SK-N-SH treated with all-trans-retinoic acid at 6 μM for 48 hours (cell line): ENCODE measurements around the gene MCCC2.

Source experiments
- ATAC-seq: fragments of 200-7000 bp; cut with Tn5 transposase; 3 replicates; pipeline ENCODE4 v1.9.1; 2020; ENCODE audit warnings: mild to moderate bottlenecking, moderate library complexity
- BACH2 ChIP-seq: fragments of 250-450 bp; sonication (Bioruptor Pico); IDR thresholded peaks from 2 replicates; pipeline ENCODE4 v1.9.0; 2021; ENCODE audit warnings: mild to moderate bottlenecking, borderline replicate concordance
- CREB5 ChIP-seq: fragments of 250-450 bp; sonication (Bioruptor Pico); IDR thresholded peaks from 2 replicates; pipeline ENCODE4 v1.5.1; 2020; ENCODE audit warnings: low read depth, mild to moderate bottlenecking, moderate library complexity
- CSDC2 ChIP-seq: fragments of 250-450 bp; sonication (Bioruptor Pico); IDR thresholded peaks from 2 replicates; pipeline ENCODE4 v1.5.0; 2020; ENCODE audit warnings: mild to moderate bottlenecking, moderate library complexity
- CSRNP3 ChIP-seq: fragments of 250-450 bp; sonication (Bioruptor Pico); IDR thresholded peaks from 2 replicates; pipeline ENCODE4 v1.5.1; 2021; ENCODE audit warnings: mild to moderate bottlenecking, moderate library complexity
- ESRRG ChIP-seq: fragments of 250-450 bp; sonication (Bioruptor Pico); IDR thresholded peaks from 2 replicates; pipeline ENCODE4 v1.6.1; 2021; ENCODE audit warnings: mild to moderate bottlenecking
- GLIS3 ChIP-seq: fragments of 250-450 bp; sonication (Bioruptor Pico); IDR thresholded peaks from 2 replicates; pipeline ENCODE4 v1.5.0; 2020; ENCODE audit warnings: mild to moderate bottlenecking, moderate library complexity
- ISL1 ChIP-seq: fragments of 250-450 bp; sonication (Bioruptor Pico); IDR thresholded peaks from 2 replicates; pipeline ENCODE4 v2.1.2; 2022; ENCODE audit warnings: mild to moderate bottlenecking, moderate library complexity
- OSR1 ChIP-seq: fragments of 250-450 bp; sonication (Bioruptor Pico); IDR thresholded peaks from 2 replicates; pipeline ENCODE4 v1.8.0; 2022; ENCODE audit warnings: moderate library complexity, mild to moderate bottlenecking, inconsistent platforms
- PATZ1 ChIP-seq: fragments of 250-450 bp; sonication (Bioruptor Pico); IDR thresholded peaks from 2 replicates; pipeline ENCODE4 v1.8.0; 2020; ENCODE audit warnings: mild to moderate bottlenecking, moderate library complexity, borderline replicate concordance
- PPARA ChIP-seq: fragments of 250-450 bp; sonication (Bioruptor Pico); IDR thresholded peaks from 2 replicates; pipeline ENCODE4 v1.5.0; 2020; ENCODE audit warnings: mild to moderate bottlenecking, borderline replicate concordance
- RARB ChIP-seq: fragments of 250-450 bp; sonication (Bioruptor Pico); IDR thresholded peaks from 2 replicates; pipeline ENCODE4 v1.8.0; 2021; ENCODE audit warnings: mild to moderate bottlenecking, moderate library complexity
- SNAI2 ChIP-seq: fragments of 250-450 bp; sonication (Bioruptor Pico); IDR thresholded peaks from 2 replicates; pipeline ENCODE4 v1.5.0; 2020; ENCODE audit warnings: mild to moderate bottlenecking, moderate library complexity
- TCF4 ChIP-seq: fragments of 250-450 bp; sonication (Bioruptor Pico); IDR thresholded peaks from 2 replicates; pipeline ENCODE4 v1.8.0; 2021; ENCODE audit warnings: mild to moderate bottlenecking, moderate library complexity, borderline replicate concordance
- TOX ChIP-seq: fragments of 250-450 bp; sonication (Bioruptor Pico); IDR thresholded peaks from 2 replicates; pipeline ENCODE4 v1.8.0; 2021; ENCODE audit warnings: mild to moderate bottlenecking, moderate library complexity, borderline replicate concordance
- ZC3H10 ChIP-seq: fragments of 250-450 bp; sonication (Bioruptor Pico); IDR thresholded peaks from 2 replicates; pipeline ENCODE4 v1.5.1; 2021; ENCODE audit warnings: mild to moderate bottlenecking, moderate library complexity
- ZFP3 ChIP-seq: fragments of 250-450 bp; sonication (Bioruptor Pico); IDR thresholded peaks from 2 replicates; pipeline ENCODE4 v1.5.0; 2020; ENCODE audit warnings: mild to moderate bottlenecking, moderate library complexity
- ZFP30 ChIP-seq: fragments of 450-650 bp; formaldehyde crosslinking; IDR thresholded peaks from 2 replicates; pipeline ENCODE4 v1.5.0; 2022; ENCODE audit warnings: mild to moderate bottlenecking, moderate library complexity
- ZNF70 ChIP-seq: fragments of 450-650 bp; formaldehyde crosslinking; IDR thresholded peaks from 2 replicates; pipeline ENCODE4 v1.5.0; 2020; ENCODE audit warnings: mild to moderate bottlenecking, moderate library complexity
- ZNF8 ChIP-seq: fragments of 450-650 bp; formaldehyde crosslinking; IDR thresholded peaks from 2 replicates; pipeline ENCODE4 v1.5.0; 2020; ENCODE audit warnings: mild to moderate bottlenecking, moderate library complexity
- TF ChIP-seq, protein P1 (sequence below): fragments of 250-450 bp; sonication (Bioruptor Pico); IDR thresholded peaks from 2 replicates; pipeline ENCODE4 v1.8.0; 2021; ENCODE audit warnings: low read depth, mild to moderate bottlenecking, moderate library complexity, borderline replicate concordance
- TF ChIP-seq, protein P2 (sequence below): fragments of 250-450 bp; sonication (Bioruptor Pico); IDR thresholded peaks from 2 replicates; pipeline ENCODE4 v1.5.0; 2020; ENCODE audit warnings: mild to moderate bottlenecking, moderate library complexity

The MCCC2 gene

DNA sequence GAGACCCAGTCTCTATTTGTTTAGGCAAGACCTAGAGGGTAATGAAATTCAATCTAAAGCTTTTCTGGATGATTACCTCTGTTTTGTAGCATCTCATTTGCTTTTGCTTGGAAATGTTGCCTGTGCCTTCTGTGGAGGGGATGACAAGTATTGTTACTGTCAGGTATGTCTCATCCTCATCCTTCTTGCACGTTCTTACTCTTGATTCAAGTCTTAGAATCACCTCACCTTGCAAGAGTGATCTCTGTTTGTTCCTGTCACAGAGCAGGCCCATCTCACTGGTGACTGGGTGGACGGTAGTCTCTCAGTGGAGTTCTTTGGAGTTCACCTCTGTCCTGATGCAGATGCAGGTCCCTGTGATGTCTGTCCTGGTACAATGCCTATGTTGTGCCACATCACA, 33.5 kb downstream of the MCCC2 start:
- TF ChIP-seq ZC3H10 (CRISPR knock-in tag): no peak
- no peak for TF ChIP-seq SNAI2 (CRISPR knock-in tag)
- no peak for TF ChIP-seq OSR1 (CRISPR knock-in tag)
- TF ChIP-seq, protein P1, sequence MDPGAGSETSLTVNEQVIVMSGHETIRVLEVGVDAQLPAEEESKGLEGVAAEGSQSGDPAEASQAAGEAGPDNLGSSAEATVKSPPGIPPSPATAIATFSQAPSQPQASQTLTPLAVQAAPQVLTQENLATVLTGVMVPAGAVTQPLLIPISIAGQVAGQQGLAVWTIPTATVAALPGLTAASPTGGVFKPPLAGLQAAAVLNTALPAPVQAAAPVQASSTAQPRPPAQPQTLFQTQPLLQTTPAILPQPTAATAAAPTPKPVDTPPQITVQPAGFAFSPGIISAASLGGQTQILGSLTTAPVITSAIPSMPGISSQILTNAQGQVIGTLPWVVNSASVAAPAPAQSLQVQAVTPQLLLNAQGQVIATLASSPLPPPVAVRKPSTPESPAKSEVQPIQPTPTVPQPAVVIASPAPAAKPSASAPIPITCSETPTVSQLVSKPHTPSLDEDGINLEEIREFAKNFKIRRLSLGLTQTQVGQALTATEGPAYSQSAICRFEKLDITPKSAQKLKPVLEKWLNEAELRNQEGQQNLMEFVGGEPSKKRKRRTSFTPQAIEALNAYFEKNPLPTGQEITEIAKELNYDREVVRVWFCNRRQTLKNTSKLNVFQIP (CRISPR knock-in tag): no peak
- TF ChIP-seq PPARA: no peak
- no peak for TF ChIP-seq TCF4 (CRISPR knock-in tag)
- no peak for TF ChIP-seq CREB5 (CRISPR knock-in tag)
- no peak for ATAC-seq

DNA sequence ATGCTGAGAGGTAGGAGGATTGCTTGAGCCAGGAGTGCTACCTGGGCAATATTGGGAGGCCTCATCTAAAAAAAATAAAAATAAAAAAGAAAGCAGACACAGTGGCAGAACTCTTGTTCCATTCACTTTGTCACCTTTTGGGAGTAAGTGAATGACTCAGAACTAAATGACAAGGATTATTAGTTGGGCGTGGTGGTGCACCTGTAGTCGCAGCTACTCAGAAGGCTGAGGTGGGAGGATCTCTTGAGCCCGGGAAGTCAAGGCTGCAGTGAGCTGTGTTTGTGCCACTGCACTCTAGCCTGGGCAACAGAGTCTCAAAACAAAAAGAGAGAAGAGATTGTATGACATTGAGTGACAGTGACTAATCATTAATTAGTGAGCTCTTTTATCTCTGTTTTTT, 34.1 kb downstream of the MCCC2 start:
- TF ChIP-seq CSRNP3 (CRISPR knock-in tag) (no peak), ZNF70 (CRISPR knock-in tag) (no peak), PPARA (no peak), ZC3H10 (CRISPR knock-in tag) (no peak), ZFP30 (CRISPR knock-in tag) (no peak), ISL1 (CRISPR knock-in tag) (no peak), TOX (no peak), RARB (no peak), CSDC2 (CRISPR knock-in tag) (no peak), ZFP3 (no peak), ZNF8 (CRISPR knock-in tag) (no peak)
- TF ChIP-seq, protein P1 (CRISPR knock-in tag): no peak
- ATAC-seq: no peak

DNA sequence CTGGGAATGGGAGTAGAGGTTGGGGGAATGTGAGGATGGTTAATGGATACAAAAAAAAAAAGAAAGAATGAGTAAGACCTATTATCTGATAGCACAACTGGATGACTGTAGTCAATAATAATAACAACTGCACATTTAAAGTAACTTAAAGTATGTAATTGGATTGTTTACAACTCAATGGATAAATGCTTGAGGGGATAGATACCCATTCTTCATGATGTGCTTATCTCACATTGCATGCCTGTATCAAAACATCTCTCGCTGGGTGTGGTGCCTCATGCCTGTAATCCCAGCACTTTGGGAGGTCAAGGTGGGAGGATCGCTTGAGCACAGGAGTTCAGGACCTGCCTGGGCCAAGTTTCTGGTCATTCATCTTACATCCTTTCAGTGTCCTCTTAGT, 34.6 kb downstream of the MCCC2 start:
- TF ChIP-seq RARB (no peak), ZNF70 (CRISPR knock-in tag) (no peak), CSDC2 (CRISPR knock-in tag) (no peak), PATZ1 (CRISPR knock-in tag) (no peak), OSR1 (CRISPR knock-in tag) (no peak), ISL1 (CRISPR knock-in tag) (no peak), ESRRG (CRISPR knock-in tag) (no peak), BACH2 (CRISPR knock-in tag) (no peak), GLIS3 (CRISPR knock-in tag) (no peak), TCF4 (CRISPR knock-in tag) (no peak)
- TF ChIP-seq, protein P2, sequence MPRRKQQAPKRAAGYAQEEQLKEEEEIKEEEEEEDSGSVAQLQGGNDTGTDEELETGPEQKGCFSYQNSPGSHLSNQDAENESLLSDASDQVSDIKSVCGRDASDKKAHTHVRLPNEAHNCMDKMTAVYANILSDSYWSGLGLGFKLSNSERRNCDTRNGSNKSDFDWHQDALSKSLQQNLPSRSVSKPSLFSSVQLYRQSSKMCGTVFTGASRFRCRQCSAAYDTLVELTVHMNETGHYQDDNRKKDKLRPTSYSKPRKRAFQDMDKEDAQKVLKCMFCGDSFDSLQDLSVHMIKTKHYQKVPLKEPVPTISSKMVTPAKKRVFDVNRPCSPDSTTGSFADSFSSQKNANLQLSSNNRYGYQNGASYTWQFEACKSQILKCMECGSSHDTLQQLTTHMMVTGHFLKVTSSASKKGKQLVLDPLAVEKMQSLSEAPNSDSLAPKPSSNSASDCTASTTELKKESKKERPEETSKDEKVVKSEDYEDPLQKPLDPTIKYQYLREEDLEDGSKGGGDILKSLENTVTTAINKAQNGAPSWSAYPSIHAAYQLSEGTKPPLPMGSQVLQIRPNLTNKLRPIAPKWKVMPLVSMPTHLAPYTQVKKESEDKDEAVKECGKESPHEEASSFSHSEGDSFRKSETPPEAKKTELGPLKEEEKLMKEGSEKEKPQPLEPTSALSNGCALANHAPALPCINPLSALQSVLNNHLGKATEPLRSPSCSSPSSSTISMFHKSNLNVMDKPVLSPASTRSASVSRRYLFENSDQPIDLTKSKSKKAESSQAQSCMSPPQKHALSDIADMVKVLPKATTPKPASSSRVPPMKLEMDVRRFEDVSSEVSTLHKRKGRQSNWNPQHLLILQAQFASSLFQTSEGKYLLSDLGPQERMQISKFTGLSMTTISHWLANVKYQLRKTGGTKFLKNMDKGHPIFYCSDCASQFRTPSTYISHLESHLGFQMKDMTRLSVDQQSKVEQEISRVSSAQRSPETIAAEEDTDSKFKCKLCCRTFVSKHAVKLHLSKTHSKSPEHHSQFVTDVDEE: no peak
- TF ChIP-seq, protein P1 (CRISPR knock-in tag): no peak
- ATAC-seq: no peak
